DMS114 treated with DMSO at 0.1 percent for 48 hours (cell line): ENCODE data around the gene ALG9.
"Not testable (repeated sequence)": the region's sequence is repeated elsewhere in the genome, so short reads cannot be mapped to it uniquely, and the experiment has no call there.

Experiments
- DNase-seq: peaks from one replicate; lab custom pipeline; 2025; ENCODE audit not compliant: unreplicated experiment; lab: John Stamatoyannopoulos, UW

Gene ALG9

DNA sequence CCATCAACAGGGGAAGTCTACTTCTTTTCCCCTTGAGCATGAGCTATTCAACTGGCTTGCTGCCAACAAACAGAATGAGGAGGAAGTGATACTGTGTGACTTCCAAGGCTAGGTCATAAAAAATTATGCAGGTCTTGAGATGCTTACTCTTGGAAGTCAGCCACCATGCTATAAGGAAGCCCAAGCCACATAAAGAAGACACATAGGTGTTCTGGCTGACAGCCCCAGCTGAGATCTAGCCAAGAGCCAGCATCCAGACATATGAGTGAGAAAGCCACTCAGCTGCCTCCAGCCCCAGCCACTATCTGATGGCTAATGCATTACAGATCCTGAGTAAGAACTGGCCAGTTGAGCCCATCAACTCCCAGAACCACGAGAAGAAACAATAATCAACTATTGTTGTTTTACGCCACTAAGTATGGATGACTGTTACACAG lies 74.2 kb downstream of the ALG9 start:
- no peak for DNase-seq

DNA sequence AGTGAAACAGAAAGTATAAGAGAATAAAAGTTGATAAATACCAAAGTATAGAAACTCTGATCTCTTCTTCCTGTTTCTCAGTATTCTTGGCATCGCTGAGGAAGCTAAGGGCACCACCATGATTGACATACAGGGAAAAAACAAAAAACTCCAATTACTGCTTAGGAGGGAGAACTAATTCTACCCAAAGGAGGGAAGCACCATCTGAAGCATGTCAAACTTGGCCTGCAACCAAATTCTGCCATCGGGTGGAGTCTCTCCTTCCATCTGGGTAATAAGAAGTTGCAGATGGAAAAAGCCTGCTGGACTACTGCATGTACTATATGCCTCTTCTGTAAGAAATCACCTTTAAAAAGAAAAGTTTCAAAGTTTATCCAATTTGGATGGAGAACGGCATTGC lies 74.7 kb downstream of the ALG9 start:
- DNase-seq, result no peak

DNA sequence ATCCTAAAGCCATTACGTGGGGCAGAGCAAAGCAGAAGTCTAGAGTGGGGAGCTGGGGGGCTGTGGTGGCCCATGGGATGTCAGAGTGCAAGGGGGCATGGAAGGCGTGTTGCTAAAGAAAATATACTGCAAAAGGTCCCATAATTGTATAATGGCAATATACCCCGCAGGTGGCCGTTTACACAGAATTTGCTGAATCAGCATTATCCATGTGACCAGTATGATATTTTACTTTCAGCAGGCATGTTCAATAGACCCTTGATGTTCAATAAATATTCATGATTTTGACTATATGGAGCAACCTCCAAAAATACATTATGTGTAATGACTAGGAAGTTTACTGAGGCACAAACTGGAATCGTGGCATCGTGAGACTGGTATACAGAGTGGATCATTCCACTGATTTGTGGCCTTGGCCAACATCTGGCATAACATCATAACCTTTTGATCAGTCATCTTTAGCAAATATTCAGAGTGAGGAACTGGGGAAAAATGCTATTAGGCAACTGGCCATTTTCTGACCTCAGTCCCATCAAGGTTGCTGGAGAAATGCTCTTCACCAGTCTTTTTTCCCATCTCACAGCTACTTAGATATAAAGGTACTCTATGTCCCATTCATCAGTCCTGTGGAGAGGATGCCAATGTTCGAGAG lies 75.9 kb downstream of the ALG9 start:
- no peak for DNase-seq

DNA sequence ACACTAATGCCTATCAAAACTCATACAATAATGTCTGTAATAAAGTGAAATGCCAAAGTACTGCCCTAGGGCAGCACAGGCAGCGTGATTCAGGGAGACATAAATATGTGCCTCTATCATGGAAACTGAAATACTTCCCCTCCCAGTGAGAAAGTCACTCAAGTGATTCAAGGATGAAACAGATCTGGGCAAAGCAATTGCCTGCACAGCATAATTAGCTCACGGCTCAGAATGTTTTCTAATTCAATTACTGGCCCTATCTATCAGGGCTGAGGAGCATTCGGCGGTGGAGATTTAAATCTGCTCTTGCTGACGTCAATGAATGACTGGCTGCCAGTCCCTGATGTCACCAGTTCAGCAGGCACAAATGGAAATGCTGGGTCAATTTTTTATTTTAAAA lies 77.5 kb downstream of the ALG9 start:
- DNase-seq, result no peak

DNA sequence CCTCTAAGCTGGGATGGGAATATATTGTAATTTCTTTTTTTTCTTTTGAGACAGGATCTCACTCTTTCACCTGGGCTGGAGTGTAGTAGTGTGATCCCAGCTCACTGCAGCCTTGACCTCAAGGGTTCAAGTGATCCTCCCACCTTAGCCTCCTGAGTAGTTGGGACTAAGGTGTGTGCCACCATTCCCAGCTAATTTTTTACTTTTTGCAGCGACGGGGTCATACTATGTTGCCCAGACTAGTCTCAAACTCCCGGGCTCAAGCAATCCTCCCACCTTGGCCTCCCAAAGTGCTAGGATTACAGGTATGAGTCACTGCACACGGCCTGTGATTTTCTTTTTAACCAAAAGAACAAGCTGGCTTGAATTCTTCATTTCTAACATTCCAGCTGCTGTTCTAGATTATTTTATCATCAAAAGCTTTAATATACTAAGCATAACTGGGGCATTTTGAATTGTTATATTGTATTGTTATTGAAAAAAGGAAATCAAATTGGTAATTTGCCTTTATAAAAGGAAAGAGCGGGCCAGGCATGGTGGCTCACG lies 78.4 kb downstream of the ALG9 start:
- DNase-seq, result no peak

DNA sequence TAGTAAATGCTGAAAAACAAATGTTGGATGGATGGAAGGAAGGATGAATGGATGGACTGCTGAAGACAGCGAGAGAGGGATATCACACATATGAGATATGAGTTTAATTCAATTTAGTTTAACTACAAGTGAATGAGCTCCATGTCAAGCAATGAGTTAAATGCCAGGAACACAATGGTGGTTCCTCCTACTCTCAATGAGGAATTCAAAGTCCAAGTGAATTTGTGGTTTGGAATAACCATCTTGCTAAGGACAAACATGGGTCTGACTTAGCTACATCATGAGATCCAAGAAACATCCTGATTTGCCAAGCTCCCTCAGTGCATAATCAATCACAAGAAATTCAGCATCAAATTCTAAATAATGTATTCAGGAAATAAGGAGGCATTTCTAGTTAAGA lies 79.1 kb downstream of the ALG9 start:
- no peak for DNase-seq

DNA sequence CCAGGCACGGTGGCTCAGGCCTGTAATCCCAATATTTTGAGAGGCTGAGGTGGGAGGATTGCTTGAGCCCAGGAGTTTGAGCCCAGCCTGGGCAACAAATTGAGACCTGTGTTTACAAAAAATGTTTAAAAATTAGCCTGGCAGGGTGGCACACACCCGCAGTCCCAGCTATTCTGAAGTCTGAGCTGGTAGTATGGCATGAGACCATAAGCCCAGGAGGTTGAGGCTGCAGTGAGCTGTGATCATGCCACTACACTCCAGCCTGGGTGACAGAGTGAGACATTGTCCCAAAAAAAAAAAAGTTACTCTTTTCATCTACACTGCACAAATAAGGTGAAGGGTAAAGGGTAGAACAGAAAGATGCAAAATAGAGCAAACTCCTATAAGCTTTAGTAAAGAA lies 82.9 kb downstream of the ALG9 start:
- no peak for DNase-seq

DNA sequence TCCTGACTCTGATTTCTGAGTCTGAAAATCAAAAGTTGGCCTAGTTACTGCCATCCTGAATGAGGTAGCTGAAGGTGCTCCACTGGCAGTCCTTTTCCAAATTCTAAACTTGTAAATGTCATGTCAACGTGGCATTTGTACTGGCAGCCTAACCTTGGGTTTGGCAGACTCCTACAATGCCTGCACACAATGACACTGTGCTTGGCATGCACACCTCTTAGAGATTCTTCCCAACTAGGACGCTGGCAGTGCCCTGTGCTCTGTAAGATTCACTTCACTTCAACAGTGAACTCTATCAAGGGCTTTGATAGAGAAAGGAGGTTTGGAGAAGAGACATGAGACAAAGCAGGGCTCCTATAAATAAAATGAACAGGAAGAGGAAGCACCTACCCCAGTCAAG lies 83.3 kb downstream of the ALG9 start:
- DNase-seq, result no peak

DNA sequence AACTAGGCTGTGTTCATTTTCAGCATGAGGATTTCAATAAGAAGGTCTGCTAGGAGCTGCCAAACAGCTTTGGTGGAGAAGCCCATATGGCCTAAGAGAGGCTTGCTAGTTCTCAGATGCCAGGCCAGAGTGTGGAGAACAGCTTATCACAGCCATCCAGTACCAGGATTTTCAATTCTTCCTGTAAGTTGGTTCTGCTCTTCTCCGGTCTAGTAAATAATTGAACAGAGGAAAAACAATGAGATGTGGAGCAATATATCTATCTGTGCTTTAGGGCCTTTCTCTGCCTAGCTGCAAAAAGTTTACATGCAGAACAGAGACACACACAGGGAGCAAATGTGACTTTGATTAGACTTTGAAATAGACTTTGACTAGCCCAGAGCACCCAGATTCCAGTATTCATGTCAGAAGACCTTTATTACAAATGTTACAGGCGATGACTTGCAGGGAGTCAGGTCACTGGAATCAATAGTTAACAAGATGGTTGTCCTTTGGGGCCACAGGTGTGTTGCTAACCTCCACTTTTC lies 85.4 kb downstream of the ALG9 start:
- no peak for DNase-seq

DNA sequence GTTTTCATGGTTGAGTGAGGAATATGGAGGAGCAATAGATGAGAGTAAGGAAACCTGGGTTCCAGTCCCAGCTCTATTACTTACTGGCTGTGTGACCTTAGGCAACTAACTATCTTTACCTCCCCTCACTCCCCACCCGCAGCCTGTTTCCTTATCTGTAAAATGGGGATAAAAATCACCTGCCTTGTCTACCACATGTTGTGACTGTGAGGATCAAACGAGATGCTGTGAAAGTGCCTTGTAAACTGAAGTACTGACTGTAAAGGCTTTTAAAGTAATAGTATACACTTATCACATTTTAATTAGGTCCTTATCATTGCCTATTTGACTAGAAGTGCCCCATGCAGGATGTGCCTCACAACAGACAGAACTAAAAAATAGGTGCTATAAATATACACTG lies 86.3 kb downstream of the ALG9 start:
- DNase-seq, result no peak

DNA sequence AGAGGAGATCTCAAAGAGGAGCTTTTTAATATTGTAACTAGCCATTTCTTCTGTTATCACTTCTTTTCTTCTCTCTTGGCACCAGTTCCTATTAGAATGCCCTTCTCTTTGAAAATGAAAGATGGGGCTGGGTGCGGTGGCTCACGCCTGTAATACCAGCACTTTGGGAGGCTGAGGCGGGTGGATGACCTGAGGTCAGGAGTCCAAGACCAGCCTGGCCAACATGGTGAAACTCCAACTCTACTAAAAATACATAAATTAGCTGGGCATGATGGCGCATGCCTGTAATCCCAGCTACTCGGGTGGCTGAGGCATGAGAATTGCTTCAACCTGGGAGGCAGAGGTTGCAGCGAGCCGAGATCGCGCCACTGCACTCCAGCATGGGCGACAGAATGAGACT lies 87.1 kb downstream of the ALG9 start:
- not testable (repeated sequence) for DNase-seq

DNA sequence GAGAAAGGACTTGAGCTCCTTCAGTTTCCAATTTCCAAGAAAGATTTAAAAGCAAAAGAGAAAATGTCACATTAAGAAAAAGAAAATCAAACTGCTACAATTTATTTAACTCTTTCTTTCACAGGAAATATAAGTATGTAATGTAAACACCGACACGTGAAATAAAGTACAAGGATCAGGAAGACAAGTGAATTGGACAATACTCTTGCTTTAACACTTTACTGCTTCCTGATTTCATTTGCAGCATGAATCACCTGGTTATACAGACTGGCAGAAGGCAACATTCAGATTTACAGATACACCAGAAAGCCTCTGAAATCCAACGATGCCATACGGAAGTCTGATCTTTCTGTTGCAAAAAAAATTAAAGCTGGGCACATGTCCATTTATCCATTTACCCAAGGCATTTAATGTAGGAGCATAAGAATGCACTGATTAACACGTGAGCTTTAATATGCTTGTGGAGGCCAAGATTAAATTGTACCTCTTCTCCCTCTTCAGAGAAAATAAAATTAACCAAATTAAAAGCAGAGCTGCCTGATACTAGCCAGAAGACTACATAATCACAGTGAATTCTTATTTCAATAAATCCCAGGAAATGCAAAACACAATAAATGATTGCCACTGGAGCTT lies 89.2 kb downstream of the ALG9 start:
- no peak for DNase-seq

DNA sequence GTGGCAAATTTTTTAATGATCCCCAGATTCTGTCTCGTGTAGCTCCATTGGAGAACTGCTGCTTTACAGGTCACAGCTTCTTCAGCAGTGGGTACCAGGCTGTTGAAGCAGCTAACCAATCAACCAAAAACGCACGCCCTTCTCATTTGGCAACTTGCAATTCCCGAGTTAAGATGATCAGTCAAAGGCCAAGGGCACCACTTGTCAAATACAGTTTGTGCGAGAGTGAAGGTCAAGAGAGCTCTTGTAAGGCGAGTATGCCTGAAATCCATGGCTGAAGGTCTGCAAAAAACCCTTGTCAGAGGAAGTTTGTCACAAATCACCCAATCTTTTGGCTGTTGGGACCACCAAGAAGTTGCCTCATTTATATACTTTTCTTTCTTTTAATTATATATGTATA lies 92.3 kb downstream of the ALG9 start:
- DNase-seq, result no peak

DNA sequence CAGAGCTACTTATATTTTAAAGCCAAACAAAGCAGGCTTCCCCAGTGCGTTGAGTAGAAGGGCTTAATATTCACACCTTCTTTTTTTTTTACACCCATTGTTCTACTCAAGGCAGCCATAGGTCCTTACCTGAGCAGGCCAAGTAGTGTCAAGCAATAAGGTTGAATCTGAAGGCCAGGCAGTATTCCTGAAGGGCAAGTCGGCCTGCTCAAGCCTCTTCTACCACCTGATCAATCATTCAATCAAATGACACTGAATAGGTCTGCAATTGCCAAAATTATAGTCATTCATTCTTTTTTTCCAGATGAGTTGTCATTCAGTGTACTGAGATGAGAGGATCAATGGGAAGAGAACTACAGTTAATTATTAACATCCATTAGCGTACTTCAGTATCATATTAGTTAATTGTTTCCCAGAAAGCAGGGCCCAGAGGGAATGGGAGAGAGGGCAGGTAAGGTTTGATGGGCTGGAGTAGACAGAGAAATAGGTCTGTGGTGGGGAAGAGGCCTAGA lies 93.3 kb downstream of the ALG9 start:
- no peak for DNase-seq

DNA sequence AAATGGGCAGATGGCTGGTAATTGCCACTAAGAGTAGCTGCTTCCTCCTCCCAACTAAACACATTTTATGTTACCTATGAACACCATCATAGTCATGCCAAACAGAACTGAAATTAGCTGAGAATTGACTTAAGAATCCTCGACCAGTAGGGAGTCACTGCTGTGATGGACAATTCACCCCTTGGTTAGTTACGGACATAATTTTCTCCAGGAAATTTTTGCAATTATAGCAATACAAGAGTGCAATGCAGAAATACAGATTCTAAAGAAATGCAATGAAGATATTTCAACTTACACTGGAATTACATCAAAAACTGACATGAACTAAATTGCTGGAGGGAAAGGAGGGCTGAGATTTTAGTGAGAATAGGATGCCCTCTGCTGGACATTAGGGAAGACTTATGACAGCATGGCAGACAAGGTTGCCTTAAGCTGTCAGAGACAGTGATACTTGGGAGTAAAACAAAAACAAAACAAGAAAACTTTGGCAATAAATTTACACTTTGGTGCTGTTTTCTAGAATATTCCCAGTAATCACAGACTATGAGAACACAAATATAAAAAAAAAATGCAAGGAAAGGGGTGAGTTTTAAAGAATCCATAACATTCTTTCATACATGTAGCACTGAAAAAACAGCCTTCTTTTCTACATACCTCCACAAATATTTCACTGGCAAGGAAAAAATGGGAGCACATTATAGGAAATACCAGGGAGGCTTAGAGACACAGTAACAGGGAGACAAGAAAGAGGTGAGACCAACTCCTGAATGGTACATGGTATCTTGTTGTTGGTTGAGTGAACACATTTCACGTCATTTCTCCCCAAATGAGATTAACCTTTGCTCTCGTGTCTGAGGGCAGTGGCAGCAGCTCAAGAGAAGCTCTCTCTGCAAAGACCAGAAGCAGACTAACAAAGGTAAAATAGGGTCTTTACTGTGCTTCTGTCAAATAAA lies 94.0 kb downstream of the ALG9 start:
- DNase-seq, result peak; percentile 35

DNA sequence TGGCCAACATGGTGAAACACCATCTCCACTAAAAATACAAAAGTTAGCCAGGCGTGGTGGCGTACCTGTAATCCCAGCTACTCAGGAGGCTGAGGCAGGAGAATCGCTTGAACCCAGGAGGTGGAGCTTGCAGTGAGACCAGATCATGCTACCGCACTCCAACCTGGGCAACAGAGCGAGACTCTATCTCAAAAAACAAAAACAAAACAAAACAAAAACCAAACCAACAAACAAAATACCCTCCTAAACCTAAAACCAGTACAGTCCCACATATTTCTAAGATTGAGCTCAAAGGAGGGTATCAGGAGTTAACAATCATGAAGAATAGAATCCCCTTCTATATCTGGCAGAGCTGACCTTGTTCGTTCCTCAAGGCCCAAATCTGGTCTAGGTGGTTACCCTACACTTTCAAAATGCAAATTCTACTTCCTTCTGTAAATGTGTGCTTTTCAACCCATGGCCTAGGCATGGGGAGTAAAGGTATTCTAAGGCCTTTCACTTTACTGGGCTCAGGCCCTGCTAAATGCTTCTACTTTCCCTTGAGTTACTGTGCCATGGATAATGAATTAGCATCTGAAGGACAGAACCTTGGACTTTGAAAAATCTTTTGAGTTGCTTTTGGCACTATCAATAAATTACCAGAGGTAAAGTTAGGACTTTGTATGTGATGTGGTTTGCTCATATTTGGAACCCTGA lies 94.8 kb downstream of the ALG9 start:
- DNase-seq, result no peak

DNA sequence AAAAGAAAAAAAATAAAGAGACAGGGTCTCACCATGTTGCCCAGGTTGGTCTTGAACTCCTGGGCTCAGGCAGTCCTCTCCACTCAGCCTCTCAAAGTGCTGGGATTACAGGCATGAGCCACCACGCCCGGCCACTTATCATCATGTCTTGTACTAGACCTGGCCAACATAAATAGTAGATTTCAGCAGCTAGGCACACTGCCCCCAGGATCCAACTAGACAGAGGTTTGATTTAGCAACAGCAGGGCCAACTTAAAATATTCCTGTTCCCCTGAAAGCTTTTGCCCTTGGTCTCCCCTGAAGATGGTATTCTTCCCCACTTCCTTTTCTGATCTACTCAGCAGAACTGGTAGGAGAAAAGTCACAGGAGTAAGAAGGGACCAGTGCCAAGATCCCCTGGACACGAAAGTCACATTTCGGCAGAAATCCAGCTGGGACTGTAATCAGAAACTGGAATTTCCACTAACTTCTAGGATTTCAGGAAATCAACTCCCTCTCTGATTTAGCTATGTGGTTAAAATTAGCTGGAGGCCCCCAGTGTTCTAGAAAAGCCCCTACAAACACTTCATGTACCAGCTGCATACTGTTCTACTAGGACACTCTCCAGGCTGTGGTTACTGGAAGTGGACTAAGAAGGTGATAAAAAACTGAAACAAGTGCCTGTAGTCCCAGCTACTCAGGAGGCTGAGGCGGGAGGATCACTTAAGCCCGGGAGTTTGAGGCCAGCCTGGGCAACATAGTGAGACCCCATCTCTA lies 96.2 kb downstream of the ALG9 start:
- DNase-seq, result no peak

DNA sequence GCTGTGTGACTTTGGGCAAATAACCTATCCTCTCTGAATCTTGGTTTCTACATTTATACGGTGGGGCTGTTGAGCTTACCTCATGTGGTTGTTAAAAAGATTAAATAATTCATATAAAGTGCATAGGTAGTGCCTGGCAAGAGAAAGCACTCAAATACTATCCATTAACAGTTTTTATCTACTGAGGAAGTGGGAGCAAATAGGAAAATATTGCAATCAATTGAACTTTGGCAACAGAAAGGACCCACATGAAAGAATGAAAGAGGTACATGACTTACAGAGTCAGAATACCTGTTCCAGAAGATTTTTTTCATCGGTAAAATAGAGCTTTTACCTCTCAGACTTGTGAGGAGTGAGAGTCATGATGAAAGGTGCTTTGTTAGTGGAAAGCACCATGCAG lies 98.8 kb downstream of the ALG9 start:
- DNase-seq, result no peak

DNA sequence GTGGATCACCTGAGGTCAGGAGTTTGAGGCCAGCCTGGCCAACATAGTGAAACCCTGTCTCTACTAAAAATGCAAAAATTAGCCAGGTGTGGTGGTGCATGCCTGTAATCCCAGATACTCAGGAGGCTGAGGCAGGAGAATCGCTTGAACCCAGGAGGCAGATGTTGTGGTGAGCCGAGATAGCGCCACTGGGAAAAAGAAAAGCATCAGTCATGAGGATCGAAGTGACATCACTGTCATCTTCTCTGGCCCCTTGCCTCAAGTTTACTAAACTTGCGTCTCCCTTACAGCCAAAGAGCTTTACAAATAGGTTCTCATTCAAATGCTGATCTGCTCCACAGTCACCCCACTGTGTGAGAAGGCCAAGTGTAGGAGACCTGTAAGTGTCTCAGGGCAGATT lies 100.2 kb downstream of the ALG9 start:
- DNase-seq, result not testable (repeated sequence)

DNA sequence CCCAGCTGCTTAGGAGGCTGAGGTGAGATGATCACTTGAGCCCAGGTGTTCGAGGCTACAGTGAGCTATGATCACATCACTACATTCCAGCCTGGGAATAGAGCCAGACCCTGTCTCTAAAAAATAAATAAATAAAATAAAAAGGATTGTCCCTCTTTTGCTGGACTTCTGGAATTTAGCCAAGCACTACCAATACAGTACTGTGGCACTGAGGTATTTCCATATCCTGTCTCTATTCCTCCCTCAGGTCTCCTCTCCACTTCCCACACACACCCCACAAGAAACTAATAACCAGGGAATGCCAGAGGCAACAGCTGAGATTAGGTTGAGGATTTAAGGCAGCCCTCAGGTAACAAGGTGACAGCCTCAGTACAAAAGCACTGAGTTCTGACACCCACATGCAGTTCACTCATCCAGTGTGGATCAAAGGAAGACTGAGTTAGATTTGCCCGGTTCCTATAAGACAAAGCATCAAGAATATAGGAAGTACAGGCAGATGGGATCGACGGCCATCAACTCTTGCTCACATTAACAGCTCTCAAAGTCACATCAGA lies 100.7 kb downstream of the ALG9 start:
- no peak for DNase-seq
